Natural killer cell (primary cell): ENCODE data around the gene PLSCR4. TPM values are rescaled to one million over a fixed set of nuclear protein-coding genes. Genes with fewer than 3 reads are reported as not detected.
"Not testable (repeated sequence)": the region's sequence is repeated elsewhere in the genome, so short reads cannot be mapped to it uniquely, and the experiment has no call there.

Experiments used
- ATAC-seq, 3 donors: fragments of 150-1000 bp in 2 of 3; fragments of 200-7000 bp in 1 of 3; cut with Tn5 transposase; 1 replicate in 1 of 3; 2 replicates in 2 of 3; pipeline ENCODE4 v1.10.0; 2021; ENCODE audit warnings: mild to moderate bottlenecking in 2 of 3, moderate library complexity in 2 of 3
- DNase-seq, 2 donors: peaks; one replicate each; pipeline versions ENCODE4 v3.0.0 to v3.0.0-alpha.2; 2013 to 2021; ENCODE audit warnings: mixed read lengths in 1 of 2
- H3K27ac ChIP-seq: one replicate; pipeline ENCODE4 v1.5.1; 2013; ENCODE audit warnings: mild to moderate bottlenecking, low read length
- H3K27me3 ChIP-seq: one replicate; pipeline ENCODE4 v1.6.1; 2013; ENCODE audit warnings: low read length; ENCODE audit not compliant: control insufficient read depth, insufficient read depth
- H3K36me3 ChIP-seq: one replicate; pipeline ENCODE4 v1.6.1; 2013; ENCODE audit warnings: low read length; ENCODE audit not compliant: control insufficient read depth, insufficient read depth
- H3K4me1 ChIP-seq: one replicate; pipeline ENCODE4 v1.6.1; 2013; ENCODE audit warnings: low read length; ENCODE audit not compliant: control insufficient read depth, insufficient read depth
- H3K4me3 ChIP-seq: one replicate; pipeline ENCODE4 v1.5.1; 2013; ENCODE audit warnings: low read length
- H3K9me3 ChIP-seq: one replicate; pipeline ENCODE4 v1.6.1; 2013; ENCODE audit warnings: low read length; ENCODE audit not compliant: control insufficient read depth, insufficient read depth
- H3K27ac Mint-ChIP-seq, 2 donors: one replicate each; pipeline ENCODE4 v1.8.0; 2022; ENCODE audit warnings: mild to moderate bottlenecking in 2 of 2, mixed read lengths in 2 of 2, moderate library complexity in 1 of 2
- H3K27me3 Mint-ChIP-seq, 2 donors: one replicate each; pipeline ENCODE4 v1.8.0; 2022; ENCODE audit warnings: low read depth in 2 of 2, mixed read lengths in 2 of 2
- H3K36me3 Mint-ChIP-seq: one replicate; pipeline ENCODE4 v1.8.0; 2022; ENCODE audit warnings: mixed read lengths
- H3K4me1 Mint-ChIP-seq, 2 donors: one replicate each; pipeline ENCODE4 v1.8.0; 2022; ENCODE audit warnings: mixed read lengths in 2 of 2
- H3K4me3 Mint-ChIP-seq: one replicate; pipeline ENCODE4 v1.8.0; 2022; ENCODE audit warnings: mild to moderate bottlenecking, moderate library complexity, mixed read lengths
- H3K9me3 Mint-ChIP-seq, 2 donors: one replicate each; pipeline ENCODE4 v1.8.0; 2022; ENCODE audit warnings: mixed read lengths in 2 of 2
- CTCF ChIP-seq: fragments of 200-600 bp; IDR thresholded peaks from one replicate; pipeline ENCODE4 v1.8.0; 2022; ENCODE audit warnings: antibody characterized with exemption
- WGBS: methylation state at CpG from one replicate; pipeline ENCODE4 v1.1.7; 2013; ENCODE audit warnings: missing lambda C conversion rate; ENCODE audit not compliant: insufficient coverage; 5-methylcytosine and 5-hydroxymethylcytosine counted together
- intact Hi-C: fragments of 100-400 bp; cut with micrococcal nuclease; formaldehyde crosslinking; loops from one replicate; pipeline ENCODE4 v1.14.2; 2022
- total RNA-seq, 4 donors: library from RNA; stranded (reverse); fragments of 120-200 nt in 1 of 4; gene quantifications; one replicate each; pipeline versions ENCODE4 v1.2.3 to v1.2.4, GENCODE V29; 2013 to 2022

The PLSCR4 gene
- total RNA-seq = under 1 TPM in 2 of 3 donors, not detected in 1; 0.11 to 0.21 TPM
- total RNA-seq (2013) = 0.34 TPM

DNA sequence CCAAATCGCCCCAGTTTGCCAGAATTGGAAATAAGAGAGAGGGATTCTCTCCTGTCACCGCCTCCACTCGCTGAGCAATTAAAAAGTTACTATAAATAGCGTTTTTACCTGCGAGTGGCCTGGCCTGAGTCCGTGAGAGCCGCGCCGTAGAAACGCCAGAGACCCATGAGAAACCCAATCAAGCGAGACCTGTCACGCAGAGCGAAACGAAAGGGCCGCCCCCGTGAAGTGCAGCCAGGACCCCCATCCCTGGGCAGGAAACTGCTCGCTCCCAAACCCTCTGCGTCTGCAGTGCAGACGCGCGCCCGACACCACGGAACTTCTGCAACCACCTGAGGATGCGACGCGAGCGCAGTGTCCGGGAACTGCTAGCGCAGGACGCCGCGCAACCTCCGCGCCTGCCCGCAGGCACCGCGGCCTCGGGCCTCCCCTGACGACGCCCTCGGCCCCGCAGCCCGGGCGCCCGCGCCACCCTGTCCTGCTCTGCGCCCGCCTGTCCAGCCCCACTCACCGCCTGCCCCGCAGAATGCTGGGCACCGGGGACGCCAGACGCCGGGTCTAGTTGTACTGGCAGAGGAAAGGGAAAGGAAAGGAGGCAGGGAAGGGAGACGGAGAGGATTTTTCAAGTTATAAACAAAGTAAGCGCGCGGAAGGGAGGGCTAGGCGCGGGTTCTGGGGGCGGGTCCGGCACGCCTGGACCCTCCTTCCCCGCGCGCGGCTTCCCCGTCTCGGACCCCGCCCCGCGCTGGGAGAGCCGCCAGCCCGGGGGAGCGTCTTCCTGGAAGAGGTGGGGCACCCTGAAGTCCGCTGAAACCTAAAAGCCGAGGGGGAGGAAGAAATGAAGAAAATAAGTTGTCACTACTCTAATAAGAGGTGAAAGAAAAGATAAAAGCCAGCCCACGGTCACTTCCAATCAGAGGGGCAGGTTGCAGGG lies at the start of gene PLSCR4:
PLSCR4 (minus strand) TSS at position 657 of the 934 bp plus-strand sequence. CDS start 29,034 bp downstream, outside the sequence.
- no peaks in the 10 kb centered on the region for H3K36me3 ChIP-seq
- H3K4me3 ChIP-seq = peak within 1 kb of the TSS; percentile 34
- no peak within 1 kb of the TSS for H3K27ac ChIP-seq
- no peaks in the 10 kb centered on the region for H3K36me3 Mint-ChIP-seq
- ATAC-seq (peak; percentile 30 to 55 (median 38)), DNase-seq (no peak)
- WGBS = 1% methylated on average over 75 of the region's 78 CpGs
- no peaks in the 10 kb centered on the region for H3K9me3 ChIP-seq
- H3K4me3 Mint-ChIP-seq = peak within 1 kb of the TSS; percentile 75
- no peaks in the 10 kb centered on the region for H3K27me3 ChIP-seq
- peaks cover 0 to 11% of the 10 kb centered on the region in 2 donors for H3K4me1 Mint-ChIP-seq
- H3K27ac Mint-ChIP-seq = no peak within 1 kb of the TSS
- peaks cover 0 to 19% of the 10 kb centered on the region in 2 donors for H3K27me3 Mint-ChIP-seq
- peaks cover 6% of the 10 kb centered on the region for H3K4me1 ChIP-seq
- H3K9me3 Mint-ChIP-seq = no peaks in the 10 kb centered on the region
- intact Hi-C loops = no loop called here
- TF ChIP-seq CTCF = no peak

GRCh38 chr3:146293401-146293800 lies 42.5 kb upstream of the PLSCR4 start:
- H3K9me3 Mint-ChIP-seq, H3K27me3 Mint-ChIP-seq, H3K4me1 Mint-ChIP-seq, H3K36me3 Mint-ChIP-seq, DNase-seq, H3K4me1 ChIP-seq, H3K27ac ChIP-seq, H3K27ac Mint-ChIP-seq, H3K36me3 ChIP-seq, H3K27me3 ChIP-seq, H3K4me3 ChIP-seq, H3K9me3 ChIP-seq, ATAC-seq, intact Hi-C loops, H3K4me3 Mint-ChIP-seq: not testable (repeated sequence)
- 96% methylated on average over 6 of the region's 6 CpGs for WGBS

GRCh38 chr3:146283781-146284445 lies 33.0 kb upstream of the PLSCR4 start:
- ATAC-seq (no peak), DNase-seq (no peak)
- TF ChIP-seq CTCF = no peak
- Mint-ChIP-seq H3K36me3 (no peaks in the 10 kb centered on the region), H3K9me3 (peaks cover 0 to 3% of the 10 kb centered on the region in 2 donors), H3K4me3 (no peak overlapping the region), H3K4me1 (no peaks in the 10 kb centered on the region), H3K27ac (no peak overlapping the region), H3K27me3 (no peaks in the 10 kb centered on the region)
- intact Hi-C loops = no loop called here
- WGBS = no CpG with 5 or more reads among the region's 1 CpG
- H3K27ac ChIP-seq = no peak overlapping the region
- no peaks in the 10 kb centered on the region for H3K27me3 ChIP-seq
- no peaks in the 10 kb centered on the region for H3K9me3 ChIP-seq
- H3K4me1 ChIP-seq = no peaks in the 10 kb centered on the region
- no peak overlapping the region for H3K4me3 ChIP-seq
- H3K36me3 ChIP-seq = no peaks in the 10 kb centered on the region

DNA sequence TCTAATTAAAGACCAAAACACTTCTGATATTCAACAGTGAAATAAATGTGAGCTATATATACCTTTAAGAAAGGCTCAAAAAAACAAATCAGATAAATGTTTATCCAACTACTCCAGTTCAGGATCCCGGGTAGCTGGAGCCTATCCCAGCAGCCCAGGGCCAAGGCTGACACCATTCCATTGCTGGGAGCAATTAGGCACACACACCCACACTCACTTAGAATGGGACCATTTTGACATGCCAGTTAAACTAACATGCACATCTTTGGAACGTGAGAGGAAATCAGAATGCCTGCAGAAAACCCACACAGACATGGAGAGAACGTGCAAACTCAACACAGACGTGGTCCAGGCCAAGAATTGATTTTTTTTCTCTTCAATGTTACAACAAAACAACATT lies 30.0 kb upstream of the PLSCR4 start:
- Mint-ChIP-seq H3K27ac (no peak overlapping the region), H3K36me3 (no peaks in the 10 kb centered on the region), H3K4me1 (no peaks in the 10 kb centered on the region), H3K9me3 (no peaks in the 10 kb centered on the region), H3K27me3 (no peaks in the 10 kb centered on the region), H3K4me3 (no peak overlapping the region)
- H3K9me3 ChIP-seq = no peaks in the 10 kb centered on the region
- no peak overlapping the region for H3K4me3 ChIP-seq
- no peaks in the 10 kb centered on the region for H3K4me1 ChIP-seq
- intact Hi-C loops = no loop called here
- no peak for TF ChIP-seq CTCF
- H3K36me3 ChIP-seq = no peaks in the 10 kb centered on the region
- no peak overlapping the region for H3K27ac ChIP-seq
- no peaks in the 10 kb centered on the region for H3K27me3 ChIP-seq
- 78% methylated on average over 4 of the region's 4 CpGs for WGBS
- DNase-seq (no peak), ATAC-seq (no peak)
